Inflammatory macrophage treated with lipopolysaccharide for 1 hour (primary cell): ENCODE measurements around the gene PTPRN2.
"Not testable (repeated sequence)": the region's sequence is repeated elsewhere in the genome, so short reads cannot be mapped to it uniquely, and the experiment has no call there.

Source experiments
- DNase-seq, 2 donors: peaks; one replicate each; pipeline ENCODE4 v3.0.0-alpha.2; 2020 to 2022

PTPRN2 gene

GRCh38 chr7:158550394-158550700 lies 37.3 kb downstream of the PTPRN2 start:
- no peak for DNase-seq

DNA sequence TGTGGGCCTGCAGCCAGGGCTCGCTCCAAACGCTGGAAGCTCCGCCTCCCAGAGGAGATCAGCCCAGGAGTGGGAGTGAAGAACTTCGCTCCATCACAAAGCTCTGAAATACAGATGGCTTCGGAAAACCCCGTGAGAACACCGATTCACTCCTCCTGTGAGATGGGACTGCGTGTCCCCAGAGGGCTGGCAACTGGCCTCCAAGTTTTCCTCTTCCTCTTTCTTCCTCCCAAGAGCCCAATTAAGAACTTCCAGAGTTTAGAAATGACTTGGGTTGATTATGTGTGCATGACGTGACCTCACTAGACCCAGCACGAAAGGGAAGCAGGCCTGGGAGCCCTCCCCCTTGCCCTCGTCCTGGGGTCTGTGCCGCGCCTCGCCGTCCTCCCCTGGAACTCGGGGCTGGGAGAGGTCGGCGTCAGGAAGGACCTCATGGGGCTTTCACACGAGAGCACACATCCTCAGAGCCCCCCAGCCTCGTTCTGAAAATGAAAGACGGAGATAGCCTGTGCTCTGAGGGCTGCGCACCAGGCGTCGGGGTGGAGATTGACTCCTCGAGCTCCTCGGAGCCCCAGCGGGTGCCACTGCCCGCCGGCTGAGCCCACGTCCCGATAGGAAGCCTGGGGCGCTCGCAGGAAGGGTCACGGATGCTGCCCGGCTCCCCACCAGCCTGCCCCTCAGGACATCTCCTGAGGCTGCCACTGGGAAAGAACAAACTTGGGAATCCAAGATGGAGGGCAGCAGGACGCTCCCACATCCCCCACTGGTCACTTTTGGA lies 37.8 kb downstream of the PTPRN2 start:
- DNase-seq = peak; percentile 19 to 80

GRCh38 chr7:158549176-158549615 lies 38.4 kb downstream of the PTPRN2 start:
- DNase-seq = no peak

- no peak for DNase-seq
Observed at GRCh38 chr7:158548726-158549125, 38.9 kb downstream of the PTPRN2 start.

GRCh38 chr7:158547817-158548216 lies 39.8 kb downstream of the PTPRN2 start:
- DNase-seq = no peak

DNA sequence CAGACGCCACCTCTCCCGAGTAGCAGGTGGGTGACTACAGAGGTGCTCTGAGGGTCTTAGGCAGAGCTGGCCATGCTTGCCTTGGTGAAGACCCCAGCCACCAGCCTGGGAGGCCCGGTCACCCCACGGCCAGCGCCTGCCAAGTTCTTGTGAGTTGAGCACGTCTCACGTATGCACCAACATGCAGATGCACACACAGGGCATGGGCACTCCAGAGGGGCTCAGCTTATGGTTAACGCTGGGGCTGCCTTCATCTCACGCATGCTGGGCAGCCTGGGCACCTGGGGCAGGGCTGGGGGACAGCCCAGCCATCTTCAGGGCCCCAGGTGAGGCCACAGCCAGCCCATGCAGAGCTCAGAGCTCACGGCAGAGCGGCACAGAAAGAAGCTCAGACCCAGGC lies 41.0 kb downstream of the PTPRN2 start:
- DNase-seq = no peak

DNA sequence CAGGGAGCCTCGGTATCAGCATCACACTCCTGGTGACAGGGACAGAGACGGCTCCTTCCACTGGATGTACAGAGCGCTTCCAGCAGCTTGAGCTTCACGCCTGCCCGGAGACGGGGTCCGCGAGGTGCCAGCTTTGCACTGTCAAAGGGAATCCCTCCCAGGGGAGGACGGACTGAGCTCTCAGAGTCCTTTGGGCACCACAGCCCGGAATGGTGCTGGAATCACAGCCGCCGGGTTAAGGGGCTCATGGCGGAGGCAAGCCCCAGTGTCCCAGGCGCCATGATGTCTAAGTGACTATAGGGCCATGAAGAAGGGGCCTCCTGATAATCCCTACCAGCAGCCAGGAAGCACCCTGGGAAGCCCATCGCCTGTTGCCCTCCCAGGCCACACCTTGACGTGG lies 41.4 kb downstream of the PTPRN2 start:
- DNase-seq = no peak

GRCh38 chr7:158544708-158545107 lies 42.9 kb downstream of the PTPRN2 start:
- no peak for DNase-seq

DNA sequence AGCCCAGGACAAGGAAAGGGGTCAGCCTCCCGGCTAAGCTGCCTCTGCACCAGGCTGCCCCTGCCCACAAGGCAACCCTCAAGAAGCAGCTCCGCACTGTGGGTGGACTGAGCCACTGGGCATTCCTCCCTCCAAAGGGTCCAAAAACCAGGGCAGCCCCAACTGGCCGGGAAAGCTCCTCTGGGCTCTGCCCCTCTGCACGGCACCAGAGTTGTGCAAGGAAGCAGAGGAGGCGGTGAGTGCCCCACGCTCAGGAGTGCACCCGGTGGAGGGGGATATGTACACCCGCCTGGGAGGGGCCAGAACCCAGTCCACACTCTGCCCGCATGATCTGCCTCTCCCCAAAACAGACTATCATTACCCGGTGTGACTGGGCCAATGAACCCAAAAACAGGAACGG lies 43.8 kb downstream of the PTPRN2 start:
- no peak for DNase-seq

DNA sequence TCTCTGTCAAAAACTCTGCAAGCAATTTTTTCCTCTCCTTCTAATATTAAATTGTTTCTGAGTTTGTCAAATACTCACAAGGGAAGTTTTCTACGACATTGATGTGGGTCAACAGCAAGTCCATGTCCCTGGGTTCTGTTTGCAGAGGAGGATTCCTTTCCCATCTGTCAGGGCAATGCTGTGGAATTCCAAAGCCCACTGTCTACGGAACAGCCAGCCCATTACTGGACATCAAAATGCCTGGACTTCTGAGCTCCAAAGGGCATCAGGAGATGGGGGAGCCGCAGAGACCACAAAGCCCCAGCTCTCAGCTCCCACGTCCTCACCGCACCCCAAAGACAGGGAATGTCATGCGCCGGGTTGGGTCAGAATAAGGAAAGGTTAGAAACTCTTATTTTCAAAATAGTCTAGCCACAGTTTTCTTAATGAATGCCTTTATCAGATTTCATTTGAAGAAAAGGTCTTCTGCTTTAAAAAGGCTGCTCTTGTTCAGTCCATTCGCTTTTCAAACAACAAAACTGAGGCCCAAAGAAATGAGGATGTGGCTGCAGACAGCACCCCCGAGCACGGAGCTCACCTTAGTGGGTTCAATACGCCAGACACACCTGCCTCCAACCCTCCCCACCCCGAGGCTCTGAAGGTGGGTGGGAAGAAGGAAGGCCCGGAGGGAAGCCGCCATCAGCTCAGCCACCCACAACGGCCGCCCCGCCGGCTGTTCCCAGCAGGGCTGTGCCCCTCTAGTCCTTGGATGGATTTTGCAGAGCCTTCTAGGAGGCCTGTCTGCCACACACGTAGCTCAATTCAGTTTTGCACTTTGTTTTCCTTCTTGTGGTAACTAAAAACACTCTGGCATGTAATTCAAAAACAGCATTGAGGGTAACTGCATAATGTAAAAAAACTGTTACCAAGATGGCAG lies 44.7 kb downstream of the PTPRN2 start:
- DNase-seq = no peak

DNA sequence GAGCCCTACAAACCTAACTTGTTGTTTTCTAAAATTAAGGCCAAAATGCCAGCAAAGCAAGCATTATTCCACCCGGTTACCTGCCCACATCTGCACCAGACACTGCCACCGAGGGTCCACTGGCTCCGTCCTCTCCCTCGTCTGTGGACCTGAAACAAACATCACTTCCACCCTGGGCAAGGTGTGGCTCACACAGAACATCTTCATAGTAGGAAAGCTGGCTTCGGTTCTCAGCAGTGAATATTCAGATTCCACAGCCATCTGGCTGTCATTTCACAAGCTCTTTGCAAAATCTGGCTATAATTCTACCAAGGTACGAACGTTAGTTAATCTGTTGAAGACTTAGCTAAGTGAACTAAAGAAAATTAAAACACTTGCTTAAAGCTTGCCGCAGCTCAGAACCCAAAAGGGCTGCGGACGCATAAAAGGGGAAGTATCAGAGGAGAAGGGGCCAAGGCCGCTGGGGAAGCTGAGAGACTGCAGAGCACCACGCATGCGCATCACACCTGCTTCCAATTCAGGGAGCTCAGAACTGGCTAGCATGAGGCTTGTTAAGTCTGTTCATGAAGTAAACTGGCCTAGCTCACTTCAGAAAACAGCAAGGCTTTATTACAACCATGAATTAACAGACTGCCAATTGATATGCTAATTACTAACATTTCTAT lies 46.1 kb downstream of the PTPRN2 start:
- DNase-seq = peak; percentile 55 to 60

DNA sequence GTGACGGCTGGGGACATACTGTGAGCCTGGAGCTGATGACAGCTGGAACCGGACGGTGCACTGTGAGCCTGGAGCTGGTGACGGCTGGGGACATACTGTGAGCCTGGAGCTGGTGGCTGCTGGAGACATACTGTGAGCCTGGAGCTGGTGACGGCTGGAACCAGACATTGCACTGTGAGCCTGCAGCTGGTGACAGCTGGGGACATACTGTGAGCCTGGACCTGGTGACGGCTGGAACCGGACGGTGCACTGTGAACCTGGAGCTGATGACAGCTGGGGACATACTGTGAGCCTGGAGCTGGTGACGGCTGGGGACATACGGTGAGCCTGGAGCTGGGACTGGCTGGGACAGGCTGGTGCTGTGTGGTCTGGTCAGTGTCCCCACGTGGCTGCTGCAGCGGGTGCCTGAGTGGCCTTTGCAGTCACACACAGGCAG lies 47.9 kb downstream of the PTPRN2 start:
- no peak for DNase-seq

DNA sequence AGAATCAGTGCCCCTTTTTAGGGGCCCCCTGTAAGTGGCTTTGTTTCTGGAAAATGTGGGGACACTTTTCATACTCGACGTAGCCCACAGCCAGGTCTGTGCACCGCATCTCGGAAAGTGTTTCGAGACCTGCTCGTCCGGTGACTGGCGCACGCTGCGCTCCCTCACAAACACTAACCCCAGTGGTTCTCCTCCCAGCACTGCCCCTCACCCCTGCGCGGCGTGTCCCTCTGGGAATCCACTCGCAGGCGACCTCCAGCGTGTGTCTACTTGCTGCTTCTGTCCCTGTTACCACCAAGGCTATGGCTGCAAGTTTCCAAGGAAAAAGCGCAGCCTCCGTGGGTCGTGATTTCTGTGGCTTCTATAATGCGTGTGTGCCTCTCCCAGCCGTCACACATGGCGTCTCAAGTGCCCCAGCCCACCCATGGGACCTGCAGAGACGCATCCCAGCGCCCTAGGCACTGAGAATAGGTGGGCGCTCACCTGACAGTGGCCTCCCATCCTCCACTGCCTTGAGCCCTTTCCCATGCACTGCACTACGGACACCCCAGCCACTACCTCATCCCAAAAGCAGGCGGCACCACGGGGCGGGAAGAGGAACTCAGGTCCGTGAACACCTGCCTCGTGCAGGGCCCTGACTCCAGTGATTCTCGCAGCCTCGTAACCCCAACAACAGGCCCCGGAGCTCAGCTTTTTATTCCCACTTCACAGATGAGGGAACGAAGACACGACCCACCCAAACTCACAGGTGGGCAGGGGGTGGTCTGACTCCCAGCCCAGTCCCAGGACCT lies 49.3 kb downstream of the PTPRN2 start:
- no peak for DNase-seq

DNA sequence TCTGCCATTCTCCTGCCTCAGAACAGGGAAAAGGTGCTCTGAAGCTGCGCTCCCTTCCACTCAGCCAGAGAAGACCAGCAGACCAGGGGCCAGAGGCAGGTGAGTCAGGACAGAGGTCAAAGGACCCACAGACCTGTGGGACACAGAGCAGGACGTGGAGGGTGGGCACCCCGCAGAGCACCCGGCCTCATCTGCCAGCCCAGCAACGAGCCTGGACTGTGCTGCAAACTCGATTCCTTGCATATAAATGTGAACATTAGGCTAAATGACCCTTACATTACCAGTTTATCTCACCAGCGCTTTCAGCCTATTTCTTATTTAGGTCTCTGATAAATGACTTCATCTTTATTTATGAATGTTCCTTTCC lies 50.1 kb downstream of the PTPRN2 start:
- DNase-seq = no peak

DNA sequence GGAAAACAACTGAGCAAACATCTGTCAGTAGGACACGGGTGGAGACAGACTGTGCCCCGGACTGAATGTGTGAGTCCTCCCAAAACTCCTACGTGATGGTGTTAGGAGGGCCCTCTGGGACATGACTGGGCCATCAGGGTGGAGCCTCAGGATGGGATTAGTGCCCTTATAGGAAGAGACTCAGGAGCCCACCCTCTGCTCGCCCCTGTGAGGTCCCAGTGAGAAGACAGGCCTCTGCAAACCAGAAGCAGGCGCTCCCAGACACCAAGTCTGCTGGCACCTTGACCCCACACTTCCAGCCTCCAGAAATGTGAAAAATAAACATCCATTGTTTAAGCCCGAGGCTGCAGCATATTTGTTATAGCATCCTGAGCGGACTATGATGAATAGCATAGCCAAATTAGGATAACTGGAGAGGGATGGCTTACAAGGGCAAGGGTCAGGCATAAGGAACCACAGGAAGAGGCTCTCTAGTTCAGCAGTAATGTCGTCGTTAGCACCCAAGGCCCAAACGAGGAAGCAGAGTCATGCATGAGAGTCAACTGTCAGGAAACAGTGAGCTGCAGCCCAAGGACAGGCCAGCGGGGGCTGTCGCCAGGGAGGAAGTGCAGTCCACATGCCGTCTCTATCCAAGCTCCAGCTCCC lies 50.6 kb downstream of the PTPRN2 start:
- DNase-seq = peak; percentile 8 to 20

- no peak for DNase-seq
Observed at GRCh38 chr7:158535079-158535478, 52.5 kb downstream of the PTPRN2 start.

DNA sequence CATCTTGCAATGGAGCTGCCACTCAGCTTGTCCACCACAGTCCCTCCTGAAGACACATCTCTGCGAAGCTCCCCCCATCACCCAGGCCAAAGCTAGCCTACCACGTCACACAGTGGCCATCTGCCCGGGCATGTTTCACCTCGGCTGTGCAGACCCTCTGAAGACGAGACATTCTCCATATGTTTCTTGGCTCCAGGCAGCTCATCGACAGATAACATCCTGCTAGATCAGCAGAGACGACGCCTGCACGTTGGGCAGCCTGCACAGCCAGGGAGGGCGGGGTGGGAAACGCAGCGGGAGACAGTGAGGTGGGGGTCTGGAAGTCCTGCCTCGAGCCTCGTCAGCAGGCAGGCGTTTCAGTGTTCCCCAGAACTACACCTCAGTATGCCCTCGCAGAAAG lies 53.0 kb downstream of the PTPRN2 start:
- DNase-seq = no peak

GRCh38 chr7:158534134-158534515 lies 53.5 kb downstream of the PTPRN2 start:
- not testable (repeated sequence) for DNase-seq

GRCh38 chr7:158533386-158534133 lies 54.1 kb downstream of the PTPRN2 start:
- no peak for DNase-seq

- DNase-seq = no peak
Observed at GRCh38 chr7:158532093-158532627, 55.5 kb downstream of the PTPRN2 start.

DNA sequence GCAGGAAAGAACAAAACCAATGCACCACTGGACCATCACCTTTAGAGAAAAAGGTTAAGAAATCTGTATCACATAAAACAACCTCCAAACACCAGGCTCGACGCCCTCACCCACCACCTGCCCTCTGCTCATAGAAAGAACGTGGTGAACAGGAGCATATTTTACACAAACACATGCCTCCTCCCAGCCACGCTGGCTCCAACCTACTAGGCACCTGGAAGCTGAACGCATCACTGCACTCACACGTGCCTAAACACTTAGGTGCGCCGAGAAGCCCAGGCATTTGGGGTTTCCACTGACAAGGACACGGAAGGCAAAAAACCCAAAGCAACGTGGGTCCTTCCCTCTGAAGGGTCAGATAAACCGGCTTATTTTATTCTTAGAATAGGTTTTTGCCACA lies 56.0 kb downstream of the PTPRN2 start:
- no peak for DNase-seq
